Measurements from ENCODE around the gene STX16.

The STX16 gene, protein sequence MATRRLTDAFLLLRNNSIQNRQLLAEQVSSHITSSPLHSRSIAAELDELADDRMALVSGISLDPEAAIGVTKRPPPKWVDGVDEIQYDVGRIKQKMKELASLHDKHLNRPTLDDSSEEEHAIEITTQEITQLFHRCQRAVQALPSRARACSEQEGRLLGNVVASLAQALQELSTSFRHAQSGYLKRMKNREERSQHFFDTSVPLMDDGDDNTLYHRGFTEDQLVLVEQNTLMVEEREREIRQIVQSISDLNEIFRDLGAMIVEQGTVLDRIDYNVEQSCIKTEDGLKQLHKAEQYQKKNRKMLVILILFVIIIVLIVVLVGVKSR

DNA sequence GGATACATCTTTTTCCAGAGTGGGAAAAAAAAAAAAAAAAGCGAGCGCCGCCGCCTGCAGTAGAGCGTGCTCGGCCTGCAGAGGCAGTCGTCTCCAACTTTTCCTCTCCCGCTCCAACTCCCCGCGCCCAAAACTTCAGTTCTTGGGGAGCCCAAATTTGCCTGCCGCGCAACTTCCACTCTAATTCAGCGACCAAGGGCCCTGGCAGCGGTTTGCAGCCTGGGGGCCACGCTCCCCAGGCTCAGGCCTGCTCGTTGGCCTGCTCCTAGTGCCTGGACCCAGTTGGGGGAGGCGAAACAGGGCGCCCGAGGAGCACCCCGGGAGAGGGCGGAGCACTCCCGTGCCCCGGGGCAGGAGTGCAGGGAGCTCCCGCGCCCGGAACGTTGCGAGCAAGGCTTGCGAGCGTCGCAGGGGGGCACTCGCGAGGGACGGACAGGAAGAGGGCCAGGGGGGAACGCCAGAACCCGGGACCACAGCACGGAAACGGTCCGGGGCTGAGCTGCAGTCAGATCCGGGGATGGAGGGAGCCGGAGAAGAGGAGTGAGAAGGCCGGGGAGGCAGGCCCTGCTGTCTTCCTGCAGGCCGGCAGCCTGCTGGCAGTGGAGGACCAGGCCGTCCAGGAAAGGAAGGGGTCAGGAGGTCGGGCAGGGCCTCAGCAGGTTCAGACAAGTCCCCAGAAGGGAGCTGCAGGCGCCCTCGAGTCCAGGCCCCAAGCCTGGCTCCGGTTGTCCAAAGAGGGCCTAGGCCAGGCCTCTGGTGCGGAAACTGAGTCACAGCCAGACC lies at the start of gene STX16:
TSS of gene STX16 (plus strand) at position 508 of the 783 bp plus-strand sequence. CDS start 724 bp downstream, outside the sequence.
- peak; percentile 96 for DNase-seq

DNA sequence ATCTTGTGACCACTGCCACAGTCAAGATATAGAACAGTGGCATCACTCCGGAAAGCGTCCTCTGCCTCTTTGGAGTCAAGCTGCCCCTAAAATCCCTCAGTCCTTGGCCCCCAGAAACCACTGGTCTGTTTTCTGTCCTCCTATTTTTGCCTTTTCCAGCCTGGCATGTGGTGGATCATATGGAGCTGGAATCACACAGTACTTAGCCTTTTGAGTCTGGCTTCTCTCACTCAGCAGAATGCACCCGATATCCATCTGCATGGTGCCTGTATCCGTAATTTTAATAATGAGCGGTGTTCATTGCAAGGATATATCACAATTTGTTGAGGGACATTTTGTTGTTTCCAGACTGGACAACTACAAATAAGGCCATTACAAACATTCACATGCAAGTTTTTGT lies 49.0 kb upstream of the STX16 start:
- no peak for DNase-seq

DNA sequence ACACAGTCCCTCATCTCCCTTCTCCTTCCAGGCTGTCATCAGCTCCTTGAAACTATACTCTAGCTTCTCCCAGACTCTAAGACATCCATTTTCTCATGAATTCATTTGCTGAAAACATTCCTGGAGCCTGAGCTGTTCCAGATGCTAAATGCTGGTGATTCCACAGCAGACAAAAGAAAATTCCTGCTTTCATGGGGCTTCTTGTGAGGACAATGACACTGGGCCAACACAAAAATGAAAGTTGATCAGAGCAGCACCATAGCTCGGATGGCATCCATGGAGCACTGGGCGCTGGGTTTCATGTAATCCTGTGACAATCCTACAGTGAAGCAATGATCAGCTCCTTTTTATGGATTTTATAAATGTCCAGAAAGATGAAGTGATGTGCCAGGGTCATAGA lies 47.4 kb upstream of the STX16 start:
- DNase-seq = no peak

DNA sequence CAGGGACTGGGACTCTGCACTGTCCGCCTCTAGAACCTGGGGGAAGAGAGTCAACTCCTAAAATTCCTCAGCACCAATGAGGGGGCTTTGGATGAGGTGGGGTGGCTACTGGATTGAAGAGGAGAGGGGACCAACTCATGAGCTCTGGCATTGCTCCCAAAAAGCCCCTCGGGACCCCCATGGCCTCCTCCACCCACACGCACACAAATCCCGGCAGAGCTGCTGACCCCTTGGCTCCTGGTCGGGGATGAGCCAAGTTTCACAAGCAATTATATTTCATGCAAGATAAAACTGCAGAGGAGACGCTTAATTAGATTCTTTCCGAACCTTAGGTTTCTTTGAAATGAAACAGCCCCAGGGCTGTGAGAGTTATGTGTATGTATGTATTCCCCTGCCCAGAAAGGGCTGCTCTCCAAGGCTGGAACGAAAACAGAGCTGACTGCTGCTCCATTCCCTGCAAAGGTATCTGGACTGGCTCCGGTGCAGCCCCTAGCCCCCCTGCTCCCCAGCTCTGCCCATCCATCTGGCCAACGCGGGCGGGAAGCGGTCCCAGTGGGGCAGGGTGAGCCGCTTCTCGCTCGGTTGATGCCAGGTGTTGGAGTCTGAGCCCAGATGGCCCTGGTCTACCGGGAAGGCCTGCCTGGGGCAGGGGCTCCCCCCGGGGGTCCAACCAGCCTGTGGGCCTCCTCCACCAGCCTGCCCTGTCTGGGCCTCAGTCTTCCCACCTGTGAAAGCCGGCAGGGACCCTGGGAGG lies 46.8 kb upstream of the STX16 start:
- DNase-seq = no peak

DNA sequence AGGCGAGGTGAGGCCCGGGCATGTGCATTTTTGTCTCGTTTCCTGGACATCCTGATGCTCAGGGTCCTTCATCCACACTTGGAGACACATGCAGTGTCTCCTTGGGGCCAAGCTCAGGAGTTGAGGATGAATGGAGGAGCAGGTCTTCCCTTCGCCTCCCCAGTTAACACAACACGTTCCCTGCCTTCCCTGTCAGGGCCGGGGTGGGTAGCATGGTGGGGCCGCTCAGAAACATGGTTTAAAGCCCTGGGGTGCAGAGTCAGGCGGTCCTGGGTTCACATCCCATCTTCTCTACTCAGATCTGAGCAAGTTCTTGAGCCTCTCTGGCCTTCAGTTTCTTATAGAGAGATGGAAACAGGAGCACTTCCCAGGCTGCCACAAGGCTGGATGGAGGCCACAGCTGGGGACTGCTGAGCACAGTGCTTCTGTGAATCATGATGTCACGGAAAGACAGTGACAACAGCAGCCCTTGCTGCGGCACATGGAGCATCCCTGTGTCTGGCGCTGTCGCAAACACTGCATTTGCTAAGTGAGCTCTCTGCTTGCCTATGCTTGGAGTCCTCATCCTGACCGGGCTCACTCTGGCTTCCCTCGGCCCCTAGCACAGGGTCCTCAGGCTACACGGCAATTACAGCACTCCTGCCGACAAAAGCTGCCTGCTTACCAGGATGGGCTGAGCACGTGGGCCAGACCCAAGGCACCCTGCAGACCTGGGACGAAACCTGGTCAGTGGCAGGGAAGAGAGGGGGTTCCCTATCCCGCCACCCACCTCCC lies 45.6 kb upstream of the STX16 start:
- no peak for DNase-seq

DNA sequence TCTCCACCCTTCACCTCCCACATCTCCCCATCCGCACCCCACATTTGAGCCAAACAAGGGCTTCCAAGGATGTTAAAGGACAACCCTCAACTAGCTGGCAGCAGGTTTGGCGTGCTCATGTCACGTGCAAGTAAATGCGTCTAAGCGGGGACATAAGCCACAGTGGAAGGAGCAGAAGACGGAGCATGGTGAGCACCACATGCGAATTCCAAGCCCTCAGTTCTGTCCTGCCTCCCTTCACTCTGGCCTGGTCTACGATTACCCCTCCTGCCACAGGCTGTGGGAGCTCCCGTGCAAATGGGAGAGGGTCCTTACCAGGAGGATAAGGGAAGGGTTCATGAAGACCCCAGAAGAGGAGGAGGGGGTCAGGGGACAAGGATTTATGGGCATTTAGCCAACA lies 44.9 kb upstream of the STX16 start:
- no peak for DNase-seq

DNA sequence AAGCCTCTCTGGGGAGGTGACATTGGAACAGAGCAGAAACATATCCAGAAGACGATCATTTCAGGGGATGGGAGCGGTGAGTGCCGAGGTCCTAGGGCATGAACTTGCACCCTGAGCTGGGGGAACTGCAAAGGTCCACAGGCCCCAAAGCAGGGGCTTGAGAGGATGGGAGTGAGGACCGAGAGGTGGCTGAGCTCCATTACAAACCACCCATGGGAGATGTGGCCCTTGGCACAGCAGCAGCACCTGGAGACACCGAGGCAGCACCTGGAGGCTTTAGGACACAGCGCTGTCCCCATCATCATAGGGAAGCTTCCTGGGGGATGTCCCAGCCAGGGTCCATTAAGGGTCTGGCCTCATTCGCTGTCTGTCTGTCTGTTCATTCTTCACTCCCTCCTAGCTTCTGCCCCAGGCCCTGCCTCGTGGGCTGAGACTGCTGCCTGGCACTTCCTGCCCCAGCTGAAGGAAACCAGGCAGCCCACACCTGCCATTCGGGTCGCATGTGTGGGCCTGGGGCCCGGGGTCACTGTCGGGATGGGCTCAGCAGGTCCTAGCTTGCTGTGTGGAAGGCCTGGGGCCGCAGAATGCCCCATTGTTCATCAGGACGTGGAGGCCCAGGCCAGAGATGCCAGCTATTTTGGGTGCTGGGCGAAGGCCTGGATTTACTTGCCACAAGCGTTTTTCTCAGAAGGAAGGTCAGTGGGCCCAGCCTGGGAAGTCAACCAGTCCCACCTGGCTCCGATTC lies 42.8 kb upstream of the STX16 start:
- no peak for DNase-seq

DNA sequence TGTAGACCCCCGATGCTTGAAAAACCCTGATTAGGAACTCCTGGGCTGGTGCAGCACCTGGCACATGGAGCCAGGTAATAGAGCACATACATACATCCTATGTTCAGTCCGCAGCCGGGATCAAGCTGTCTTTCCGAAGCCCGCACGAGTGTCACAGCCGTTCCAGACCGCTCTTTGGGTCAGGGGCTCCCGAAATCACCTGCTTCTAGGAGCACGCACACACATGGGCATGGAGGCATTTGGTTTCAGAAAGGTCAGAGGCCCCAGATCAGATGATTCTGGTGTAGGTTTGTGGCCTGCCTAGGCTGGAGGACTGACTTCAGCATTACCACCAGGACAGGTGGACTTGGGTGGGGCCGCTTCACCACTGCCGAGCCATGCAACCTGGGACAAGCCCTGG lies 42.1 kb upstream of the STX16 start:
- DNase-seq = no peak

DNA sequence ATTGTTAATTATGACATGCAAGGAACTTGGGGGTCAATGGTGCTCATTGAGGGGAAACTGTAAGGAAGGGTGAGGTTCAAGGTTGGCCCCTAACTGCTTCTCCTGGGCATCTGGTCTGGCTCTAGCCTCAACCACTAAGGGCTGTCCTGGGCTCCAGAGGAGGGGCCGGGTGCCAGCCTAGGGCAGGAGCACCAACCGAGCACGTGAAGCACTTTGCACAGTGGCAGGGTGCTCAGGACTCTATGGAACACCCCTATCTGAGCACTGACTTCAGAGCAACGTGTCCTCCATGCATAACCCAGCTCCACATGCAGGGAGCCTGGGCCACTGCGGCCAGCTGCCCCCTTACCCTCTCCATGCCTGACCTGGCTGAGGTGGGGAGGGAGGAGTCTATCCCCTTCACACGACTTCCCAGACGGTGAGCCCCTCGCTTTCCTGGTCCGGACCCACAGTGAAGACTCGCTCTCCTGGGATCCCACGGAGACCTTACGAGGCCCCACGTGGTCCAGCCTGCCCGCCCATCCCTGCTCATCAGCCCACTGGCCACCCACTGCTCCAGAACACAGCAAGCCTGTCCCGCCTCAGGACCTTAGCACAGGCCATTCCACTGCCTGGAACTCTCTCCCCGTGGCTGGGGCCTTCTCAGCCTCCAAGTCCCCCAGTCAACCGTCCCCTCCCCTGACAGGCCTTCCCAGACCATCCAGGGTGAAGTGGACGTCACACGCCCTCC lies 40.8 kb upstream of the STX16 start:
- DNase-seq = no peak

DNA sequence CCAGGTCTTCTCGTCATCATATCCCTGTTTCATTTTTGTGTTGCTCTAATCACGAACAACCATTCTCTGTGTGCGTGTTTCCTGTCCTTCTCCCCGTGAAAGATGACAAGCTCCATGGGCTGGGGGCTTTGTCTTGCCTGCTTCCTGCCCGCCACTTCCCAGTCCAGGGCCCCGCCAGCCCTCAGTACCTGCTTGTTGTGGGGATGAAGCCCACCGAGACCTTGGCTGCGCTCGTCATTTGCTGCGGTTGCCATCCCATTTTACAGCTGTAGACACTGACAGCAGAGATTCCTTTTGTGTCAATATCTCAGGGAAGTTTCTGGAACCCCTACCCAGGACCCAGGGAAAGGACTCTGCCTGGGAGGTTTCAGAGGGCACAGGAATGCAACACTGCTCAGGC lies 40.3 kb upstream of the STX16 start:
- DNase-seq = no peak

DNA sequence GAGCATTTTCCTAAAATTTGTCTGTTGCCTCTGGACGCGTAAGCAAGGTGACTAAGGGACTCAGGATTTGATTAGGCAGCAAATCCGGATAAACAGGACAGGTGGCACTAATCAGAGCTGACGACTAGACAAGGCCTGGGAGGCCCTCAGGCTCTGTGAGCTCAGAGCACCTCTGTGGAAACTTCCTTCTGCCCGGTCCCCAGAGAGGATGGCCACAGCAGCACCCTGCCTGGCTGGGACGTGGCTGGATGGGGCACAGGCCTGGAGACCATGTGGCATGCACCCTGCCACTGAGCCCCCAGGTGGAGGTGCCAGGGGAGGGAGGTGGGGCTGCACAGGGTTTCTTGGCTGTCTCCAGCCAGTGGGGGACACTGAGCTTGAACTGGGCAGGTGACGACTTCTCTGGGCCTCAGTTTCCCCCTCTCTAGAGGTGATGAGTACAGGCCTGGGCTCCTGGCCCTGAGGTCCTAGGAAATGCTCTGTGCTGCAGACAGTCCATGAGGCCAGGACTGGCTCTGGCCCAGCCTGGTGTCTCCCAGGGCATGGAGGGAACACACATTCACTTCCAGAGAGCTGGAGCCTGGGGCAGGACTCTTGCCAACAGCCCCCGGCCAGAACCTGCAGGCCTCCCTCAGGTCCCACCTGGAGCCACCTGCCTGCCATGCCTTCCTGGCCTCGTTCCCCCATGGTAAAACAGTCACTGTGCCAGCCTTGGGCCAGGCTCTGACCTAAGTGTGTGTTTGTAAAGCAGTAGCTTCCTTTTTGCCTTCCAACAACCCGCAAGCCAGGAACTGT lies 39.6 kb upstream of the STX16 start:
- no peak for DNase-seq

DNA sequence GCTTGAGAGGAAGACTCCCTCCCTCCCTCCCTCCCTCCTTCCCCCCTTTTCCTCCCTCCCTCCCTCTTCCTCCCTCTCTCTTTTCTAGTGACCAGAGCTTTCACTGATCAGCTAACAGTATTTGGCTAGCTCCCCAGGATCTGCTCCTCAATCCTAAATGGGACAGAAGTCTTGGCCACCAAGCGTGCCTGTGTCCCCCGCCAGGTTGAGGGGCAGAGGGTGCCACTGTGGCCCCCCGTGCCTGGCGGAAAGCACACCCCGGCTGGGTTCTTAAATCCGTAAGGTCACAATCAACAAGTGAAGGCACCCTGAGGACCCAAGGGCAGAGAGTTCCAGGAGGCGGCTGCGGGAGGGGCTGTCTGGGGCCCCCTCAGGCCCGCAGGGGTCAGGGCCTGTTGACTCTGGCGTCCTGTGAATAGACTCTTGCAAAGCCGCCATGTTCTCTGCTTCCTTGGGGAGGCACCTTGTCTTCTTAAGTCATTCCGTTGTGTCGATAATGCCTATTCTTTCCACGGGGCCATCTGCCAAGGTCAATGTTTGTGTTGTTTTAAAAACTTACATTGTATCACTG lies 38.9 kb upstream of the STX16 start:
- DNase-seq = no peak

DNA sequence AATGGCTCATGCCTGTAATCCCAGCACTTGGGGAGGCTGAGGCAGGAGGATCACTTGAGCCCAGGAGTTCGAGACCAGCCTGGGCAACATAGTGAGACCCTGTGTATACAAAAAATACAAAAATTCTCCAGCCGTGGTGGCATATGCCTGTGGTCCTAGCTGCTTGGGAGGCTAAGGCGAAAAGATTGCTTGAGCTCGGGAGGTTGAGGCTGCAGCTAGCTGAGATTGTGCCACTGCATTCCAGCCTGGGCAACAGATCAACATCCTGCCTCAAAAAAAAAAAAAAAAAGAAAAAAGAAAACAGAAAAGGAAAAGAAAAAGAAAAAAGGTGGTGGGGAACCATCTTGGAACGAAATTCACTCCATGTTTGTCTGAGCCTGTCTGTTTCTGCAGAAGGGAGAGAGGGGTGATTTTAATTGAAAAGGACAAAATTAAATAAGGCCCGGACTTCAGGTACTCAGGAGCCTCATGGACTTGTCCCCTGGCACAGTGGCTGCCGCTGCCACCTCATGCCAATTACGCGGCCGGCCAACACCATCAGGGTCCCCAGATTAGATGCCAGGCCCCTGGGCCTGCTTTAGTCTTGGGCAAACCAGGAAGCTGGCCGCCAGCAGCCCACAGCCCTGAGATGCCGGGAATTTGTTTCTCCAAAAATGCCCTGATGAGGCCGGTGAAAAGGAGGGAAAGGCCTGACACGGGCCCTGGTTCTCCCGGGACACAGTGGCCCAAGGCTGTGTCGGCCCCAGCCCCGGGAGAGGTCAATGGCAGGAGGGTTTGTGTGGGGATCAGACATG lies 37.8 kb upstream of the STX16 start:
- DNase-seq = no peak

DNA sequence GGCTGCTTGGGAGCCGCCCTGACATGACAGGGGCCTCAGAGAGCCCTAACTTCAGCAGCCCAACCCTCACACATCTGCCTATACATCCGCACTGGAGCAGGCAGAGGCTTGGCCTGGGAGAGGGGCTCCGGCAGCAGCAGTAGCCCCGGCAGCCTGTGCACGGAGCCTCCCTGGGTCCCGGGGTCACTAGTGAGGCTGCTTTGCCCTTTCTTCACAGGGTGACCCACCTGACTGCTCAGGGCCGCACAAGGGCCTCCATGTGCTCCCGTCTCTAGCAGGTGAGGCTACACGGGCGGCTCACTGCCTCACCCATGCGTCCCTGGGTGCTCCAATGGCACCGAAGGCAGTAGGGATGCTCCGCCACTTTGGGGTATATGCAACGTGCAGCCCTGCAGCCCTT lies 36.7 kb upstream of the STX16 start:
- no peak for DNase-seq

DNA sequence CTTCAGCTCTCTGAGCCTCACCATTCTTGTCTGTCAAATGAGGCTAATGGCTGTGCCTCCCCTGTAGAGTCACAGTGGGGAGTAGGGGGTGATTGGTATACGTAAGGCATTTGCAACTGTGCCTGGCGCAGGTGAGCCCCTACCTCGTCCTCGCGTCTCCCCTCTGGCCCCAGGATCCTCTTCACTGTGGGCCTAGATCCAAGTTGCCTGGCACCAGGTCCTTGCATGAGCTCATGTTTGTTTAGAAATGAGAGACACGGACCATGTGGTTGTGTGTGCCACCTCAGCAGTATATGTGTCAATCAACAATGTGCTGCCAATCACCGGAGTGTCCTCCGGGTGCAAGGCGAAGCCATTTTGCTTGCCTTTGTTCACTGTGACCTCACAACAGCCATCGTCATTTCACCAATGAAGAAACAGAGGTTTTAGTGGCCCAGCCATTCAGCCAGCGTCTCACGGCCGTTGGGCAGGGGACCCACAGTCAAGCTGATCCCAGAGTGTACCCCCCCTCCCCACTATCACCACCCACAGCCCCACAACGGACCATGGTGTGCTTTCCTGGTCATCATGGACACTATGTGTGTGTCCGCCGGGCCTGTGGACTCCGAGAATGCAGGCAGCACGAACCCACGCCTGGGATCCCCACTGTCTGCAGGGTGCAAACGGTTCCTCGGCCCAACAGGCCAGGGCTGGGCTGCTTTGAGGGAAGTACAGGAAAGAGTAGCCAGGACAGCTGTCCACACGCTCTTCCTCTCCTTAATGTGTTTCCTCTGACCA lies 35.9 kb upstream of the STX16 start:
- DNase-seq = peak; percentile 55

DNA sequence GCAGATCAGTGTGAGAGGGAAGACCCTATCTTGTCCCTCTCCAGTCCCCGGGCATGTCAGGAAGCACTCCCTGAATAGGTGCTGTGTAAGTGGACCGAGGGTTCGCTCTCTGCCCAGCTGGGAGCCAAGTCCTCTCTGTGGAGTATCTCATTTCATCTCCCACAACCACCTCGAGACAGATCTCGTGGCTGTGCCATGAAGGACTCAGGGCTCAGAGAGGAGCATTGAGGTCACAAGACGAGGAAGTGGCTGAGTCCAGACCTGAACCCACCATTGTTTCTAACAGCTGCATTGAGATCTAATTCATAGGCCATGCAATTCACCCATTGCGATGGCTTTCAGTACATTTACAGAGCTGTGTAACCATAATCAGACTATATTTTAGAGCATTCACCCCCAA lies 34.7 kb upstream of the STX16 start:
- no peak for DNase-seq

DNA sequence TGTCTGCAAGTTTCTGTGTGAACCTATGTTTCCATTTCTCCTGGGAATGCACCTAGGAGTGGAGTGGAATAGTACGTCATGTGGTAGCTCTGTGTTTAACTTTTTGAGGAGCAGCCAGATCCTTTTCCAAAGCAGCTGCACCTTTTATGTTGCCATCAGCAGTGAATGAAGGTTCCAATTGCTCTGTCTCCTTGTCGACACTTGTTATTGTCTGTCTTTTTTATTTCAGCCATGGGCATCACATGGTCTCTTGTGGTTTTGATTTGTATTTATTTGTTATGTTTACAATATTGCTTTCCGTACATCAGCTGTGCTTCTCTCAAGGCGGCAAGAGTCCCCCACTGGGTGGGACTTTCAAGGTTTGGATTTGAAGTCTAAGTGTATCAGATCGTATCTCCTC lies 33.9 kb upstream of the STX16 start:
- DNase-seq = no peak

DNA sequence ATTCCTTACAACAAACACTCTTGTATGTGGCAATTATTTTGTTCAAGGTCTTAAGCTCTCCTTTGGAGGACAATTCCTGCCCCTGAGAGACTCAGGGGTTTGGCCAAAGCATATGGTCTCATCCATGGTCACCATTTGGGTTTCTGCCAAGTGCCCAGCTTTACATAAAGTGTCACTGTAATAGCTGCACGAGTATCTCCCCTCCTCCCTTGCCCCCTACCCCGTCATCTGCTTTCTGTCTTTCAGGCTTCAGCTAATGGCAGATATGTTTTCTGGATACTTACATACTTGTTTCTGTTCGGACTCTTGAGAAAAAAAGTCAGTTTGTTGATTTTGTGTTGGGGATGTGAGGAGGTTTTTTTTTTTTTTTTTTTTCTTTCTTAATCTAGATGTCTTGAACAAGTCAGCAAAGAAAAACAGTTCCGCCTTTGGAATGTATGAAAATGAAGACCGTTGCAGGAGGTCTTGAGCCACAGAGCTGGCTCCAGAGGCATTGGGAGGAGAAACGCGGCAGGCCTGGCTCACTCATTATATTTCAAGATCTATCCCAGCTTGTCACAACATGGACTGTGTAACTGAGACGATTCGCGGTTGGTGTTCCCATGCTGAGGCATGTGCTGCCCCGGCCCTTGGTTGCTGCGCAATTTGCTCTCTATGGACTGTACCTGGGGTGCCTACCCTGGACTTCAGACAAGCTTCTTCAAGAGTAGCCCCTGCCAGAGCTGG lies 32.6 kb upstream of the STX16 start:
- no peak for DNase-seq
